NCI-H446 (cell line): Measurements from ENCODE around the gene TDRD1.

Experiments used
- DNase-seq, 2 experiments: peaks; one replicate each; lab custom pipeline; 2025; lab: John Stamatoyannopoulos, UW

The TDRD1 gene

GRCh38 chr10:114266521-114266920 is 87.4 kb downstream of the TDRD1 start:
- DNase-seq = no peak

- no peak for DNase-seq
These were observed 92.1 kb downstream of the TDRD1 start for GRCh38 chr10:114271075-114271778.

- no peak for DNase-seq
These were observed 92.6 kb downstream of the TDRD1 start for GRCh38 chr10:114271779-114272167.

GRCh38 chr10:114272696-114273095 is 93.5 kb downstream of the TDRD1 start:
- DNase-seq = no peak

- DNase-seq = no peak
These were observed 94.8 kb downstream of the TDRD1 start for GRCh38 chr10:114273910-114274309.

GRCh38 chr10:114274616-114275453 is 95.7 kb downstream of the TDRD1 start:
- DNase-seq = no peak

GRCh38 chr10:114276066-114276465 is 96.9 kb downstream of the TDRD1 start:
- DNase-seq = no peak

GRCh38 chr10:114276671-114277070 is 97.5 kb downstream of the TDRD1 start:
- no peak for DNase-seq

GRCh38 chr10:114278140-114278883 is 99.2 kb downstream of the TDRD1 start:
- DNase-seq = no peak

GRCh38 chr10:114278884-114279191 is 99.7 kb downstream of the TDRD1 start:
- DNase-seq = no peak

GRCh38 chr10:114279289-114279688 is 100.1 kb downstream of the TDRD1 start:
- DNase-seq = no peak

GRCh38 chr10:114279901-114280644 is 100.9 kb downstream of the TDRD1 start:
- DNase-seq = no peak

- DNase-seq = no peak
These were observed 101.9 kb downstream of the TDRD1 start for GRCh38 chr10:114281006-114281405.

- no peak for DNase-seq
These were observed 102.3 kb downstream of the TDRD1 start for GRCh38 chr10:114281461-114281860.
